GM13976 (cell line): ENCODE results near the gene RUVBL1.

ENCODE experiments used
- DNase-seq: peaks from one replicate; pipeline ENCODE4 v3.0.0; 2012; ENCODE audit warnings: low spot score
- CTCF ChIP-seq: IDR thresholded peaks from 2 replicates; pipeline ENCODE4 v1.5.1; 2012; ENCODE audit warnings: borderline replicate concordance, mild to moderate bottlenecking; ENCODE audit not compliant: insufficient read depth; ENCODE audit errors: extremely low read depth, missing control alignments, control extremely low read depth
- in situ Hi-C: fragments of 300-500 bp; cut with MboI; formaldehyde crosslinking; loops from one replicate; pipeline ENCODE4 v1.12.0; 2022; ENCODE audit warnings: low sequenced_read_pairs, mixed read lengths, inconsistent platforms; ENCODE audit not compliant: unreplicated experiment

Gene RUVBL1

GRCh38 chr3:128080323-128081080 lies 43.1 kb downstream of the RUVBL1 start:
- no peak for DNase-seq
- no peak for TF ChIP-seq CTCF
- in situ Hi-C loops: loop anchor here (10.0 kb wide), 1 partner anchor 524 kb away; no protein-coding TSS in a partner anchor

- in situ Hi-C loops: loop anchor here (10.0 kb wide), 1 partner anchor 525 kb away; no protein-coding TSS in a partner anchor
- TF ChIP-seq CTCF: no peak
- DNase-seq: no peak
These were observed 43.8 kb downstream of the RUVBL1 start for GRCh38 chr3:128079823-128080222.

GRCh38 chr3:128078875-128079274 lies 44.7 kb downstream of the RUVBL1 start:
- TF ChIP-seq CTCF: no peak
- DNase-seq: no peak
- in situ Hi-C loops: no loop called here

GRCh38 chr3:128078322-128078721 lies 45.3 kb downstream of the RUVBL1 start:
- DNase-seq: no peak
- in situ Hi-C loops: no loop called here
- TF ChIP-seq CTCF: no peak

GRCh38 chr3:128077665-128078064 lies 45.9 kb downstream of the RUVBL1 start:
- DNase-seq: no peak
- no peak for TF ChIP-seq CTCF
- in situ Hi-C loops: no loop called here

- DNase-seq: no peak
- in situ Hi-C loops: no loop called here
- no peak for TF ChIP-seq CTCF
These were observed 46.4 kb downstream of the RUVBL1 start for GRCh38 chr3:128077202-128077624.
